GM18498 (cell line): ENCODE results near the gene HSD11B2.

ENCODE experiments used
- ATAC-seq: cut with Tn5 transposase; IDR thresholded peaks from one replicate; pipeline ENCODE4 v1.9.1; 2021; ENCODE audit warnings: mild to moderate bottlenecking, moderate library complexity; ENCODE audit not compliant: unreplicated experiment

HSD11B2 gene

DNA sequence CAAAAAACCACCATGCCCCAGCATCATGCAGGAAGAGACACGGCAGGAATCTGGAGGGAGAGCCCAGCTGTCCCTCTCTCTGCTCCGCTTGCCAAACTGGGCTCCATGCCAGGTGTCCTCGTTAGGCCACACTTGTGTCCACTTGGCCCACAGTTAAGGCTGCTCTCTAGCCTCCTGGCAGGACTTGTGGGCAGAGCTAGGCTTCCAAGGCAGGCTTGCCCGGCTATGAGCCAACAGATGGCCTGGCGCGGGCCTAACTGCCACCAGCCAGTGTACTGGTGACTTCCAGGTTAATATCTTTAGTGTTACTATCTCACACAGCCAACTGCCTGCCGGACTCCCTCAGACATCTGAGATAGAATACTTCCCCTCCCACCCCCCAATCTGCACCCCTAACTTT, 39.4 kb downstream of the HSD11B2 start:
- no peak for ATAC-seq

DNA sequence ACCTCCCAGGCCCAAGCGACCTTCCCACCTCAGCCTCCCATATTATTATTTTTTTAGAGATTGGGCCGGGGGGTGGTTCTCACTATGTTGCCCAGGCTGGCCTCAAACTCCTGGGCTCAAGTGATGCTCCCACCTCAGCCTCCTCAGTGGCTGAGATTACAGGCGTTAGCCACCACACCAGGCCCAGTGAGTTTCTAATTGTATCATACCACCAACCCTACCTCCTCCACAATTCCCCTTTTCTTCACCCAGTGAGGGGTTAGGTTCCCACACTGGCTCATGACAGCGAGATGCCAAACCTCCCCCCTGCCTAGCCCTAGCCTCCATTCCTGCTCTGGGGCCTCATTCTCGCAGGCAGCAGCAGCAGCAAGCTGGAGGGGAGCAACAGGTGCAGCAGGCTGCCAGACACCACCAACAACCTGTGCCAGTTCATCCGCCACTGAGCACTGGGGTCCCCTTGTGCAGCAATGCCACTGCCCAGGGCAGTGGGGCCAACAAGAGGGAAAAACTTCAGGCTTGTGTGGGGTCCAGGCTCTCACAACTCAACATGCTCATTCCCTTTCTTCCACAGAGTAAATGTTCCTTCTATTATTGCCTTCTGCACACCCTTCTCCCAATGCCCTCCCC, 41.0 kb downstream of the HSD11B2 start:
- ATAC-seq = no peak

DNA sequence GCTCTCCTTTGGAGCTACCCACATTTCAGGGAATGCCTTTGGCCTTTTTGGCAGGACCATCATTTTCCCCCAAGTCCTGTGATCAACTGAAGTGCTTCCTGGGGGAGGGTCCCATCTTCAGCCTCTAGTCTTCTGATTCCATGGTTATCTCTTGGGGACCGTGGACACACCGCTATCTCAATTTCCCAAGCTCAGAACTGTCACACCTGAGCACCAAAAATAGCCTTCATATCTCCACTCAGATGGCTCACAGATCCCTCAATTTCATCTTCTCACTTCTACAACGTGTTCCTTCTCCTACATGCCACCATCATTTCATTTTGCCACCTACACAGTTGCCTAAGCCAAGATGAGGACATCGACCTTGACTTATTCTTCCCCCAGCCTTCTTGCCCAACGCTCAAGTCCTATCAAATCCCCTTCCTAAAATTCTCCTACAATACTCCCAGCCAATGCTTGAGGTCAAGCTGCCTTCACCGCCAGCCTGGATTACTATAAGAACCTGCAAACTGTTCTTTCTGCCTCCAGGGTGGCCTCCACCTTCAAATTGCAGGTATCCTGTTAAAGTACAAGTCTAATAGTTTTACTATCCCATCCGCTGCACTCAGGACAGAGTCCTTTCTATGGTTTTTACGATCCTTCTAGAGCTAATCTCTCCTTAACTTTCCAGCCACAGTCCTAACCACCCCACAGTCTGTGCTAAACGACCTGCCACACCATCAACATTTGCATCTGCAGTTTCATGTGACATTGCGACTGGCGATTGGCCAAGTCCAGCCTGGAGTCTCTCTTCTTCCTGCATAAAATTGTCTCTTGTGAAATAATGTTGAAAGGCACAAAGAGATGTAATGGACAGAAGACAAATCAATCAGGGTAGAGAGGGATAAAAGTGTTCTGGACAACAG, 43.9 kb downstream of the HSD11B2 start:
- ATAC-seq = no peak

DNA sequence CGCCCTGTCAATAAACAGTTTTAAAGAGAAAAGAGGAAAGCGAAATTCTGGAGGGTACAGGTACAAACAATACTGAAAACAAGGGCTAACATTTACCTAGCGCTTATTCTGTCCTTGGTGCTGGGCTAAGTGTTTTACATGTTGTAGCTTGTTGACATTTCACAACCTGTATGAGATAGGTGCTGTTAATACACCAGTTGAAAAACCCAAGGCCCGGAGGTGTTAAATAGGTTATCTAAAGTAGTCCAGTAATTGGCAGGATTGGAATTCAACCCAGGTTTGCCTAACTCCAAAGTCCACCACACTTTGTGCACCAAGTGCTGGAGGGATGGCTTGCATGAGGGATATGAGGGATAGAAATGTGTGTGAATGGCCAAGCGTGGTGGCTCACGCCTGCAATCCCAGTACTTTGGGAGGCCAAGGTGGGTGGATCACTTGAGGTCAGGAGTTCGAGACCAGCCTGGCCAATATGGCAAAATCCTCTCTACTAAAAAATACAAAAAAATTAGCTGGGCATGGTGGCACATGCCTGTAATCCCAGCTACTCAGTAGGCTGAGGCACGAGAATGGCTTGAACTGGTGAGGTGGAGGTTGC, 47.1 kb downstream of the HSD11B2 start:
- no peak for ATAC-seq

DNA sequence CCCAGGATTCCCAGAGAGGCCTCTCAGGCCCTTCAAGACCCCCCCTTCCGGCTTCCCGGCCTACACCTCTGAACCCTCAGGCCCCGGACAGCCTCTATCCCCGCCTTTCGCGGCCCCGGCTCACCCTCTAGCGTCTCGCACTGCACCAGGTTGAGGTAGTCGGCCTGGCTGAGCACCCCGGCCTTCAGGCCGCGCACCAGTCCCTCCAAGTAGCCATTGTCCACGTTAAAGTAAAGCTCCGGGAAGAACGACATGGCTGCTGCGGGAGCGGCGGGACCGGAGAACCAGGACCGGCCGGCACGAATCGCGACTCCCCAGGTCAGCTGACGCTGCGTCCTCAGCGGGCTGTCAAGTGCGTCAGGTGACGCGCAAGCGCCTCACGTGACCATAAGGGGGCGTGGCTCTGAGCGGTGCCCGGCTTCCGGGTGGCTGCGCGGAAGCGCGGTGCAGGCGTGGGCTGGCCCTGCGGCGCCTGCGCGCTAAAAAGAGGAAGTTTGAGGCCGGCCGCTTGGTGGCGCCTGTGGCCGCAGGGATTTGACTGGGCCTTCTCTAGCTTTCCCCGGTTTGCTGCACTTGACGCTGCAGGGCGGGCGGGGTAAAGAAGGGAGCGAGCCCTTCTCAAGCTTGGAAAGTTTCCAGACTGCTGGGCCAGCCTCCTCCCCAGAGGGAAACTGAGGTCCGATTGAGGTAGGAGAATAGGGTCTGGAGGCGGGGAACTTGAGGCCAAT, 50.1 kb downstream of the HSD11B2 start, which contains the start of gene ATP6V0D1:
Gene ATP6V0D1, minus strand, starts transcription at position 325 of the 728 bp plus-strand sequence. Its CDS starts 71 bp downstream, at position 254.
- ATAC-seq = peak; percentile 95

DNA sequence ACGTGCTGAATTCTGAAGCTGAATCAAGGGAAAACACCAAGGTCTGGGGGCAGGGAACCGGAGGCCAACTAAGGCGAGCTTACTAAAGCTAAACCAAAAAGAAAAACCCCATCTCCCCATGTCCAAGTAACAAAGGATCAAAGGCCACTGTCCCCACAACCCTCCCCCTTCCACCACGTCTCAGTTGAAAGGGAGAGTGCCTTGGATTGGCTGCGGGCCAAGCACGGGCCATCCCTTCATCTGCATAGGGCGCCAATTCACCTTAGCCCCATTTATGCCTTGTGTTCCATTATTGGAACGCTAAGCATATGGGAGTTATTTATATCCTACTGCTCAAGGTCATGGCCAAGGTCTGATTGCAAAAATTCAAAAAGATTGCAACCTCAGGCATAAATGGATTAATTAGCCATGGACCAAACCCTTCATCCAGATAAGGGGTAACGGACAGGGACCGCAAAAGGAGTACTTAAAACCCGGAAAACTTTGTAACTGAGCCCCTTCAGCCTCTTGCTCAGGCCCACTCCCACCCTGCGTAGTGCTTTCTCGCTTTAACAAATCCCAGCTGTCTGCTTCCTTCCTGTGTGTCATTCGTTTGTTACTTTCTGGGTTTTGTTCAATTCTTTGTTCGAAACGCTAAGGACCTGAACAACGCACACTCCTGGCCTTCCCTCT, 50.8 kb downstream of the HSD11B2 start:
- no peak for ATAC-seq

DNA sequence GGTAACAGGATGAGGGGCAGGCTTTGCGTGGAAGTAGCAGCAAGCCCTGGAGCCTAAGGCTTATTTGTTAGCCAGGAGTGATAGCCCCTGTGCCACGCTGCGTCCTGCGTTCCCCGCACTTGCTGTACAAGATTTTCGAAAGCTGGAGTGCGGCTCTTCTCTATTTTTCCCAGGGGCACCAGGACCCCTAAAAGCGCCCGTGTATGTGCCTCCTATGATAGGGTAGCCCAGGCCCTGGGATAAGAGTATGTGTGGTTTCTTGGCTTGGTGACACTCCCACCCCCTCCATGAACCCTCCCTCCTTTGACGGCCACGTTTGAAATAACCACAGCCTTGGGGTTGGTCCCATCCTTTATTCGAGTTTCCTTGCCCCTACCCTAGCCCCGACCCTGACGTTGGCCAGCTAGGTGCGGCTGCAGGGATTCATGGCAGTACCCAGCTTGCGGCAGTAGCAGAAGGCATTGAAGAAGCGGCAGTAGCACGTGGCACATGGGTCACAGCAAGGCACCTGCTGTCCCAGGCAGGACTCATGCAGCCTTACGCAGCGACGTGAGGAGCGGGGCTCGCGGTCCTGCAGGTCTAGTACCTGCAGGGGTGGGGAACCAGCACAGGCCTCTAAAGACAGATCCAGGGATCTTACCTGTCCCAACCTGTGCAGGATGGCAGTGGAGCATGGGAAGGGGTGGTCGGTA, 51.5 kb downstream of the HSD11B2 start:
- ATAC-seq = no peak

DNA sequence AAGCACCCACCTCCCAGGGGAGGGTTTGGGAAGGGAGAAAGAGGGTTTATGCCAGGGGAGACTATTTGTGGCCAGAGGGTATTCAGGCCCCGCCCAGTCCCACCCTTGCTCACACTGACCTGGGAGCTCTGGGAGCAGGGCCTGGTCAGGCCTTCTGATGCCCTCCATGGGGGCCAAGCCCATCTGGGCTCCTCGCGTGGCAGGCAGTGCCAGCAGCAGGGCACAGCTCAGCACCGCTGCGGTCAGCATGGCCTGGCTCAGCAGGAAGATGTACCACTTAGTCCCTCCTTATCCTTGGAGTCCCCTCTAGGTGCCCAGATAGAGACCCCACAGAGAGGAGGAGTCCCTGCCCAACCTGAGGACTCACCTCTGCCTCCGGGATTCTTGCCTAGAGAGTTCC, 52.2 kb downstream of the HSD11B2 start, which contains the start of gene AGRP:
Gene AGRP, minus strand, starts transcription at position 398 of the 400 bp plus-strand sequence. Its CDS starts 149 bp downstream, at position 249.
- ATAC-seq = no peak

DNA sequence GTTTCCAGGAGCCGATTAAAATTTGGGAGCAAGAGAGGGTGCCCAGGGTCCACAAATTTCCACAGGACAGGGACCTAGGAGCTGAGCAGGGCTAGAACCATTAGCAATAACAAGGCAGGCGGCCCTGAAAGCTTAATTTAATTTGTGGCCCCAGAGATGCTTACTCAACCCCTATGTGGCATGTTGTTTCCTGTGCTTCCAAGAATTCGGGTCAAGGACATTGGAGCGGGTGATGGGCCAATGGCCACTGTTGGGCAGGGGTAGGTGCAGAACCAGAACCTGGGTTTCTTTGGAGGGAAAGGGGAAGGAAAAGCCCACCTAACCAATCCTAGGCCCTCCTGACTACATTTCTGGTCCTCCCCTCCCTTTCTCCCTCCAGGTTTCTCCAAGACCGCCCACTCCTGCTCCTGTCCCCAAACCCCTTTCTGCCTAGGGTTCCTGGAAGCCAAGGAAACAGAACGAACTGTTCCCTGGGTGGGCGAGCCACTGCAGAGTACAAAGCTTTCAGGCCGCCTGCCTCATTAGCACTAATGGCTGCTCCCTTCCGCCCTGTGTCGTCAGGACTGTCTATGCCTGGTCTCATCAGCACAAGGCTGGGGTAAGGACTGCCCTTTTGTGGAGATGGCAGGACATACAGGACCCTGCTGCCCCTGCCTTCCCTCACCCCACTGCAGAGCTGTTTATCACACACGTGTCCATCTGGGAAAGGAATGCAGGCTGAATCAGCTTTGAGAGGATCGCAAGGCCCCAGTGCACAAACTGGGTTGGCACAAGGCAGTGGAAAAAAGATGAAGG, 53.0 kb downstream of the HSD11B2 start:
- ATAC-seq = no peak

DNA sequence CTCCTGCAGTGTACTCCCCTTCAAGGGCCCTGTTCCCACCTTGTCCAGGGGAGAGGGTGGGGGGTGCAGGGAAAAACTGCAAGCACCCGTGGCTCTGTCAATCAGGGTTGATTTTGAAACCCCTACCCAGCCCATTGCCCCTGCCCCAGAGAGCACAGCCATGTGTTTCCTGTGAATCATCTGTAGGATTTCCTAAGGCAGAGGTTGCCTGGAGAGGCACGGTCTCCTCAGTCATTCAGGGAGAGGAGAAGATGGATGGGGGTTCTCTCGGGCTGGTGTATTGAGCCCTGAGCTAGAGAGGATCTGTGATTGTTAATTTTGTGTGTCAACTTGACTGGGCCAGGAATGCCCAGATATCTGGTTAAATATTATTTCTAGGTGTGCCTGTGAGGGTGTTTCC, 55.9 kb downstream of the HSD11B2 start:
- ATAC-seq = no peak
